GM12864 (cell line): ENCODE measurements around the gene KIF25.

Experiments used
- DNase-seq: peaks from one replicate; pipeline ENCODE4 v3.0.0-alpha.2; 2011; ENCODE audit warnings: low read depth
- H3K4me3 ChIP-seq: 2 replicates; pipeline ENCODE4 v1.5.1; 2011; ENCODE audit warnings: mild to moderate bottlenecking, low read depth, low read length, control low read depth
- CTCF ChIP-seq: IDR thresholded peaks from 2 replicates; pipeline ENCODE4 v1.5.1; 2011; ENCODE audit warnings: low read depth, mild to moderate bottlenecking, moderate library complexity, low read length, control low read depth, inconsistent platforms; ENCODE audit errors: missing control alignments

The KIF25 gene

GRCh38 chr6:168084465-168085160, 87.1 kb downstream of the KIF25 start:
- DNase-seq: no peak
- no peak for TF ChIP-seq CTCF
- H3K4me3 ChIP-seq: no peak overlapping the region

DNA sequence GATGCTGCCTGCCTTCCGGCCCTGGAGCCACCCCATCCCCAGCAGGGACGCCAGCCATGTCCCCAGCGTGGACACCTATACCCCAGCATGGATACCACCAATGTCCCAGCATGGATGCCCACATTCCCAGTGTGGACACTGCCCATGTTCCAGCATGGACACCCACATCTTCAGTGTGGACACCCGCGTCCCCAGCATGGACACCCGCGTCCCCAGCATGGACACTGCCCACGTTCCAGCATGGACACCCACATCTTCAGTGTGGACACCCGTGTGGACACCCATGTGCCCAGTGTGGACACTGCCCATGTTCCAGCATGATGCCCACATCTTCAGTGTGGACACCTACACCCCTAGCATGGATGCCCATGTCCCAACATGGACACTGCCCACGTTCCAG, 88.6 kb downstream of the KIF25 start:
- TF ChIP-seq CTCF: no peak
- no peak for DNase-seq
- no peak overlapping the region for H3K4me3 ChIP-seq

DNA sequence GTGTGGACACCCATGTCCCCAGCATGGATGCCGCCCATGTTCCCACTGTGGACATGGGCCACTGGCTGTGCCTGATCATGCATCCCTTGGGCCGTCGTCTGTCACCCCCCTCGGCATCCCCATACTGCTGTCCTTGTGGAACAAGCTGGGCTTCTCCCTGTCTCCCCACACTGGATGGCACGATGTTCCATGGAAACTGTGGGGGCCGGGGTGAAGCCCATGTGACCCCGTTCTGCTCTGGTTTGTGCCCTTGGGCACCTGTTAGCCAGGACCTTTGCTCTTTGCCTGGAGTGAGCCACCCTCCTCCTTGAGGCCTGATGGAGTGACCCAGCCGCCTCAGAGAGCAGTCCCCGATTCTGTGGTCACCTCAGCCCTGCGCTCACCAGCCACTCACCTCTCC, 89.1 kb downstream of the KIF25 start:
- no peak overlapping the region for H3K4me3 ChIP-seq
- DNase-seq: no peak
- no peak for TF ChIP-seq CTCF

GRCh38 chr6:168087436-168088160, 90.1 kb downstream of the KIF25 start:
- no peak overlapping the region for H3K4me3 ChIP-seq
- TF ChIP-seq CTCF: no peak
- no peak for DNase-seq

DNA sequence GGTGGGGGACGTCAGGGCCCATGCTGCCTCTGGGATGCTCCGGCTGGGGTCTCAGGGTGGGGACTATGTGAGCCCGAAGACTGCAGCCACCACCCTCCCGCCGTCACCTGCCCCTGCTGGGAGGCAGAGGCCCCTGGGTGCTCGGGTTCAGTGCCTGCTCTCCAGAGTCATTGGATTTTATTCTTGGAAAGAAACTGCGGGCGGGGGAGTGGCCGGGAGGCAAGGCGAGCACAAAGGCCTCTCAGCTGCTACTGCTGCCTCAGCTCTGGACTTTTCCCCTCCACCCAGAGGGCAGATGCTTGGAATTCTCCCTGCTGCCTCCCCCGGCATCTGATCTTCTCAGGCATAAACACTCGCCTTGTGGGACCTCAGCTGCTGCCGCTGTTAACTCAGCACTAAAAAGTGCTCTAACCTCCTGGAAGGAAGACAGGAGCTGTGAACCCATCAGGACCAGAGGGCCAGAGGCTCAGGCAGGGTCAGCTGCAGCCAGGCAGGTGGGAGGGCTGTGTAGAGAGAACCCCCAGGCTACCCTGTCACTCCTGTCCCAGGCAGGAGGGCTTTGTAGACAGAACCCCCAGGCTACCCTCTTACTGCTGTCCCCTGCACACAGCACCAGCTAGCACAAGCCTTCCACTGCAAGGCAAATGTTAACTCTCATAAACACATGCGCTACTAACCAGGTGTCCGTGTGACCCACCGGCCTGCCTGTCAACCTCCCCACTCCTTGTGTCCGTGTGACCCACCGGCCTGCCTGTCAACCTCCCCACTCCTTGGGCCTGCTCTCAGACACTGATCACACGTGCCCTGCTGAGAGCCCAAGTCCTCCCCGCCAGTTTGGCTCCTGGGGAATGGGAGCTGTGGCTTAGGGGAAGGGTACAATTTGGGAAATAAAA, 90.9 kb downstream of the KIF25 start:
- no peak for TF ChIP-seq CTCF
- no peak for DNase-seq

GRCh38 chr6:168089186-168090063, 92.0 kb downstream of the KIF25 start:
- no peak for TF ChIP-seq CTCF
- DNase-seq: no peak
- H3K4me3 ChIP-seq: no peak overlapping the region

More for the DNA sequence above, 90.9 kb downstream of the KIF25 start:
- H3K4me3 ChIP-seq: no peak overlapping the region
